ENCODE measurements around the gene CCDC77. TPM values are rescaled to one million over a fixed set of nuclear protein-coding genes. Genes with fewer than 3 reads are reported as not detected.

The CCDC77 gene
- total and polyA plus RNA-seq, 10 of the 15 experiments (the other 5 are each of a cell fraction or from before 2014, with no cell fraction given) = 8.8 to 22.5 (median 15.8) TPM

GRCh38 chr12:386651-387050 is 14.8 kb upstream of the CCDC77 start (continued):
- no peak for TF ChIP-seq SPI1 (IDR thresholded peaks at IDR 0.05; ENCODE audit: borderline replicate concordance, insufficient read depth, low read depth, low read length)

GRCh38 chr12:388012-388411 is 13.4 kb upstream of the CCDC77 start:
- ChIA-PET RAD21 (ENCODE audit: unreplicated experiment) (interaction anchor here (1.6 kb wide), 1 partner anchor 13 kb away, joined by 5 read pairs; the partner anchor contains the start of gene CCDC77), POLR2A (interaction anchor here (0.6 to 2.5 kb wide), 3 partner anchors 10 to 1033 kb away, joined by 3 to 23 read pairs (median 4); partner anchors contain the start of gene CCDC77), CTCF (interaction anchor here (1.7 kb wide), 1 partner anchor 65 kb away, joined by 4 read pairs; no protein-coding TSS in a partner anchor), SMC1A (ENCODE audit: uncharacterized antibody, unreplicated experiment) (no interaction called here)
- Histone ChIP-seq H3K4me3 (peak overlapping the region; percentile 85), H3K4me2 (ENCODE audit: control insufficient read depth, insufficient read depth) (peak overlapping the region; percentile 91), H4K20me1 (ENCODE audit: control insufficient read depth, insufficient read depth) (0 out of 2 replicates have a peak, but pooled peaks cover 3% of the 10 kb centered on the region), H3K27ac (ENCODE audit: control insufficient read depth, insufficient read depth) (peak overlapping the region; percentile 87), H3K4me1 (ENCODE audit: control insufficient read depth, insufficient read depth, low read length) (no peaks in the 10 kb centered on the region), H2AFZ (ENCODE audit: control insufficient read depth, low read depth, low read length) (no peak overlapping the region), H3K27me3 (replicated peaks in 1 of 2; ENCODE audit: control insufficient read depth in 2 of 2, insufficient read depth in 2 of 2, low read length in 1 of 2) (no peaks in the 10 kb centered on the region), H3K79me2 (ENCODE audit: control insufficient read depth, insufficient read depth, low read length) (peaks cover 54% of the 10 kb centered on the region), H3K36me3 (ENCODE audit: control insufficient read depth in 2 of 2, insufficient read depth in 2 of 2, low read length in 1 of 2) (peaks cover 3 to 12% of the 10 kb centered on the region in 2 experiments; a peak in 3 of 4 replicates), H3K9ac (ENCODE audit: control insufficient read depth, insufficient read depth, low read length) (peak overlapping the region; percentile 76), H3K9me3 (replicated peaks; ENCODE audit: control insufficient read depth, insufficient read depth, low read length) (no peaks in the 10 kb centered on the region)
- intact Hi-C loops (cut with micrococcal nuclease; ENCODE audit: unreplicated experiment) (no loop called here), in situ Hi-C loops (cut with MboI) (no loop called here)
- FAIRE-seq (peak; percentile 13), ATAC-seq (no peak), DNase-seq (ENCODE audit: low read depth, low spot score) (no peak)
- BruUV-seq (replicated peaks) = no TSS peak
- no peak for TF ChIP-seq CUX1 (IDR thresholded peaks at IDR 0.05; ENCODE audit: insufficient replicate concordance, low read depth, low read length)
- no peak for TF ChIP-seq NBN (IDR thresholded peaks at IDR 0.05)
- no peak for TF ChIP-seq IRF5 (IDR thresholded peaks at IDR 0.05; ENCODE audit: borderline replicate concordance)
- no peak for TF ChIP-seq PAX8 (IDR thresholded peaks at IDR 0.05)
- TF ChIP-seq HCFC1 (IDR thresholded peaks at IDR 0.05; ENCODE audit: low read length) = no peak
- no peak for TF ChIP-seq JUNB (IDR thresholded peaks at IDR 0.05)
- TF ChIP-seq MXI1 (IDR thresholded peaks at IDR 0.05; ENCODE audit: low read depth, low read length) = no peak
- no peak for TF ChIP-seq ZNF687 (IDR thresholded peaks at IDR 0.05)
- no peak for TF ChIP-seq TCF3 (IDR thresholded peaks at IDR 0.05; ENCODE audit: borderline replicate concordance, insufficient read depth, low read depth, low read length)
- 0% methylated on average over 2 of the region's 2 CpGs for WGBS (ENCODE audit: insufficient coverage, insufficient replicate concordance, low lambda C conversion rate, missing lambda C conversion rate)

All from GM12878 (cell line).